Head of caudate nucleus (tissue), 42 donors: ENCODE results near the gene ZDHHC24.
"Not testable (repeated sequence)": the region's sequence is repeated elsewhere in the genome, so short reads cannot be mapped to it uniquely, and the experiment has no call there.

Experiments used
- DNase-seq, 42 donors: peaks; one replicate each; pipeline versions ENCODE4 v3.0.0 to v3.0.0-alpha.2; 2020 to 2021; ENCODE audit warnings: mixed read lengths in 7 of 42
- intact Hi-C: fragments of 100-400 bp; cut with DNase I; formaldehyde crosslinking; loops from one replicate; pipeline ENCODE4 v1.15.0; 2022

The ZDHHC24 gene

GRCh38 chr11:66545701-66546367 is at the start of gene ZDHHC24:
Gene ZDHHC24 (minus strand): TSS chr11:66546048. CDS start chr11:66546003, 45 bp downstream.
- intact Hi-C loops = no loop called here
- peak; percentile 90 to 98 (median 96) for DNase-seq

GRCh38 chr11:66595245-66595904 is 49.5 kb upstream of the ZDHHC24 start:
- intact Hi-C loops = no loop called here
- DNase-seq = peak in 16 of 42 donors; percentile 4 to 49 (median 20)

GRCh38 chr11:66593650-66594049 is 47.8 kb upstream of the ZDHHC24 start:
- no peak for DNase-seq
- intact Hi-C loops = no loop called here

- intact Hi-C loops = no loop called here
- peak in 2 of 42 donors; percentile 17 to 19 for DNase-seq
Observed at GRCh38 chr11:66593303-66593635, 47.4 kb upstream of the ZDHHC24 start.

GRCh38 chr11:66592457-66593302 is 46.8 kb upstream of the ZDHHC24 start, which contains the start of the genes CCDC87 and CCS:
Gene CCDC87 (minus strand): TSS chr11:66593063. CDS start chr11:66593015, 48 bp downstream.
Gene CCS (plus strand): TSS chr11:66593185. CDS start chr11:66593262, 77 bp downstream.
- peak; percentile 94 to 99 (median 98) for DNase-seq
- intact Hi-C loops = no loop called here

GRCh38 chr11:66591175-66591574 is 45.3 kb upstream of the ZDHHC24 start:
- intact Hi-C loops = no loop called here
- DNase-seq = no peak

- intact Hi-C loops = no loop called here
- no peak for DNase-seq
Observed at GRCh38 chr11:66589996-66590675, 44.3 kb upstream of the ZDHHC24 start.

- intact Hi-C loops, DNase-seq: not testable (repeated sequence)
Observed at GRCh38 chr11:66589315-66589714, 43.5 kb upstream of the ZDHHC24 start.

GRCh38 chr11:66586136-66586535 is 40.3 kb upstream of the ZDHHC24 start:
- intact Hi-C loops = no loop called here
- DNase-seq = no peak

GRCh38 chr11:66585447-66585846 is 39.6 kb upstream of the ZDHHC24 start:
- intact Hi-C loops, DNase-seq: not testable (repeated sequence)

- intact Hi-C loops, DNase-seq: not testable (repeated sequence)
Observed at GRCh38 chr11:66582565-66583147, 36.8 kb upstream of the ZDHHC24 start.

- intact Hi-C loops = no loop called here
- no peak for DNase-seq
Observed at GRCh38 chr11:66581261-66581660, 35.4 kb upstream of the ZDHHC24 start.

- no peak for DNase-seq
- intact Hi-C loops = no loop called here
Observed at GRCh38 chr11:66580803-66581202, 35.0 kb upstream of the ZDHHC24 start.

- intact Hi-C loops = loop anchor here (5.0 to 10.0 kb wide), 2 partner anchors 103 to 266 kb away; partner anchors contain the start of gene RCE1
- peak; percentile 67 to 93 (median 83) for DNase-seq
Observed at GRCh38 chr11:66579017-66579606, 33.3 kb upstream of the ZDHHC24 start.

GRCh38 chr11:66570850-66571180 is 25.0 kb upstream of the ZDHHC24 start:
- DNase-seq = no peak
- intact Hi-C loops = loop anchor here (10.0 kb wide), 1 partner anchor 274 kb away; the partner anchor contains the start of gene RCE1

- intact Hi-C loops = loop anchor here (10.0 kb wide), 1 partner anchor 275 kb away; the partner anchor contains the start of gene RCE1
- no peak for DNase-seq
Observed at GRCh38 chr11:66570079-66570849, 24.4 kb upstream of the ZDHHC24 start.

- intact Hi-C loops = no loop called here
Observed at GRCh38 chr11:66569076-66569475, 23.2 kb upstream of the ZDHHC24 start.

More at GRCh38 chr11:66569076-66569475, 23.2 kb upstream of the ZDHHC24 start:
- no peak for DNase-seq
